Measurements from ENCODE around the gene KDM1B.

DNA sequence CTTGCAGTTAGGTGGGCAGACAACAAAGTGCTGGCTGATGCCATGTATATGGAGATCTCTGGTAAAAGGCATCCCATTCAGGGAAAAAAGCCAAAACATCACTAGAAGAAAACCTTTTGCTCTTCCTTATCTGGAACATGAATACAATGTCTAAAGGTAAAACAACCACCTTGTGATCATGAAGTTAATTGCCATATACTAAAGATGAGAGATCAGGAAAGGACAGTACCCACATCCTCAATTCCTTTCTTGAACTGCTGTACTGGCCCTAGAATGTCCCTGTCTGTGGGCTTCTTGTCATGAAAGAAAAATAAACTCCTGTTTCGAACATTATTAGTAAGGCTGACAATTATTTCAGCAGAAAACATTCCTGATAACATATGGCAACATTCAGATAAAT lies 89.9 kb downstream of the KDM1B start:
- TF ChIP-seq, protein P1, sequence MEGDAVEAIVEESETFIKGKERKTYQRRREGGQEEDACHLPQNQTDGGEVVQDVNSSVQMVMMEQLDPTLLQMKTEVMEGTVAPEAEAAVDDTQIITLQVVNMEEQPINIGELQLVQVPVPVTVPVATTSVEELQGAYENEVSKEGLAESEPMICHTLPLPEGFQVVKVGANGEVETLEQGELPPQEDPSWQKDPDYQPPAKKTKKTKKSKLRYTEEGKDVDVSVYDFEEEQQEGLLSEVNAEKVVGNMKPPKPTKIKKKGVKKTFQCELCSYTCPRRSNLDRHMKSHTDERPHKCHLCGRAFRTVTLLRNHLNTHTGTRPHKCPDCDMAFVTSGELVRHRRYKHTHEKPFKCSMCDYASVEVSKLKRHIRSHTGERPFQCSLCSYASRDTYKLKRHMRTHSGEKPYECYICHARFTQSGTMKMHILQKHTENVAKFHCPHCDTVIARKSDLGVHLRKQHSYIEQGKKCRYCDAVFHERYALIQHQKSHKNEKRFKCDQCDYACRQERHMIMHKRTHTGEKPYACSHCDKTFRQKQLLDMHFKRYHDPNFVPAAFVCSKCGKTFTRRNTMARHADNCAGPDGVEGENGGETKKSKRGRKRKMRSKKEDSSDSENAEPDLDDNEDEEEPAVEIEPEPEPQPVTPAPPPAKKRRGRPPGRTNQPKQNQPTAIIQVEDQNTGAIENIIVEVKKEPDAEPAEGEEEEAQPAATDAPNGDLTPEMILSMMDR (IDR thresholded peaks at IDR 0.05), result no peak
- TF ChIP-seq POLR2A (IDR thresholded peaks at IDR 0.05; ENCODE audit: low read depth) (no peak), POLR2AphosphoS5 (IDR thresholded peaks at IDR 0.05) (no peak), EP300 (IDR thresholded peaks at IDR 0.05) (no peak)

Measured in esophagus muscularis mucosa (tissue), 4 donors.